Muscle of leg (tissue), 11 donors: ENCODE results near the gene AKAP13. TPM values are rescaled to one million over a fixed set of nuclear protein-coding genes. Genes with fewer than 3 reads are reported as not detected.

ENCODE experiments used
- DNase-seq: peaks from one replicate; pipeline ENCODE4 v3.0.0; 2013
- H3K27ac ChIP-seq: one replicate; pipeline ENCODE4 v1.5.1; 2013; ENCODE audit warnings: mild to moderate bottlenecking, low read length, control low read depth
- H3K27me3 ChIP-seq: one replicate; pipeline ENCODE4 v1.6.1; 2013; ENCODE audit warnings: low read length; ENCODE audit not compliant: control insufficient read depth, insufficient read depth
- H3K36me3 ChIP-seq: one replicate; pipeline ENCODE4 v1.6.1; 2013; ENCODE audit warnings: low read length; ENCODE audit not compliant: control insufficient read depth, insufficient read depth
- H3K4me1 ChIP-seq: one replicate; pipeline ENCODE4 v1.6.1; 2013; ENCODE audit warnings: low read length; ENCODE audit not compliant: control insufficient read depth, insufficient read depth
- H3K4me3 ChIP-seq: one replicate; pipeline ENCODE4 v1.5.1; 2013; ENCODE audit warnings: low read length, control low read depth
- H3K9me3 ChIP-seq: replicated peaks from 2 replicates; pipeline ENCODE4 v1.6.1; 2013; ENCODE audit warnings: low read depth, low read length; ENCODE audit not compliant: control insufficient read depth
- WGBS: methylation state at CpG from one replicate; pipeline ENCODE4 v1.1.5; 2013; ENCODE audit warnings: missing lambda C conversion rate; ENCODE audit not compliant: insufficient coverage; 5-methylcytosine and 5-hydroxymethylcytosine counted together
- polyA plus RNA-seq, 8 donors: library from polyadenylated mRNA; unstranded; fragments of 120-200 nt; gene quantifications; one replicate each; pipeline versions ENCODE4 v1.2.1 to v1.2.3, GENCODE V29; 2013; ENCODE audit warnings: inconsistent platforms in 1 of 8, low replicate concordance in 1 of 8; ENCODE audit not compliant: insufficient read length in 8 of 8, insufficient read depth in 1 of 8
- total RNA-seq: library from RNA; stranded (reverse); fragments of 120-200 nt; gene quantifications from one replicate; pipeline ENCODE4 v1.2.4, GENCODE V29; 2013

Gene AKAP13
- total and polyA plus RNA-seq, 9 donors = 65.2 to 90.9 (median 80.1) TPM

GRCh38 chr15:85716261-85716660 is 335.9 kb downstream of the AKAP13 start:
- no peaks in the 10 kb centered on the region for H3K4me1 ChIP-seq
- H3K27ac ChIP-seq = no peak overlapping the region

GRCh38 chr15:85717212-85717611 is 336.8 kb downstream of the AKAP13 start:
- no CpG with 5 or more reads among the region's 2 CpGs for WGBS
- no peak for DNase-seq
- no peaks in the 10 kb centered on the region for H3K4me1 ChIP-seq
- H3K4me3 ChIP-seq = no peak overlapping the region
- H3K9me3 ChIP-seq = no peaks in the 10 kb centered on the region
- H3K27me3 ChIP-seq = no peaks in the 10 kb centered on the region
- peaks cover 53% of the 10 kb centered on the region for H3K36me3 ChIP-seq
- no peak overlapping the region for H3K27ac ChIP-seq

More at GRCh38 chr15:85716261-85716660, 335.9 kb downstream of the AKAP13 start:
- DNase-seq = no peak
- peaks cover 53% of the 10 kb centered on the region for H3K36me3 ChIP-seq
- H3K4me3 ChIP-seq = no peak overlapping the region
- no CpG with 5 or more reads among the region's 3 CpGs for WGBS
- H3K9me3 ChIP-seq = no peaks in the 10 kb centered on the region
- H3K27me3 ChIP-seq = no peaks in the 10 kb centered on the region

- peaks cover 59% of the 10 kb centered on the region for H3K36me3 ChIP-seq
- H3K4me3 ChIP-seq = no peak overlapping the region
- H3K9me3 ChIP-seq = no peaks in the 10 kb centered on the region
- H3K27ac ChIP-seq = no peak overlapping the region
- DNase-seq = no peak
- no peaks in the 10 kb centered on the region for H3K27me3 ChIP-seq
- WGBS = 85% methylated on average over 9 of the region's 12 CpGs
- H3K4me1 ChIP-seq = no peaks in the 10 kb centered on the region
Measured at GRCh38 chr15:85718271-85718971, 338.0 kb downstream of the AKAP13 start.

- WGBS = 100% methylated on average over 3 of the region's 4 CpGs
- no peak overlapping the region for H3K4me3 ChIP-seq
- H3K27me3 ChIP-seq = no peaks in the 10 kb centered on the region
- DNase-seq = no peak
- peaks cover 58% of the 10 kb centered on the region for H3K36me3 ChIP-seq
- no peak overlapping the region for H3K27ac ChIP-seq
- H3K4me1 ChIP-seq = no peaks in the 10 kb centered on the region
- no peaks in the 10 kb centered on the region for H3K9me3 ChIP-seq
Measured at GRCh38 chr15:85718981-85719380, 338.6 kb downstream of the AKAP13 start.

DNA sequence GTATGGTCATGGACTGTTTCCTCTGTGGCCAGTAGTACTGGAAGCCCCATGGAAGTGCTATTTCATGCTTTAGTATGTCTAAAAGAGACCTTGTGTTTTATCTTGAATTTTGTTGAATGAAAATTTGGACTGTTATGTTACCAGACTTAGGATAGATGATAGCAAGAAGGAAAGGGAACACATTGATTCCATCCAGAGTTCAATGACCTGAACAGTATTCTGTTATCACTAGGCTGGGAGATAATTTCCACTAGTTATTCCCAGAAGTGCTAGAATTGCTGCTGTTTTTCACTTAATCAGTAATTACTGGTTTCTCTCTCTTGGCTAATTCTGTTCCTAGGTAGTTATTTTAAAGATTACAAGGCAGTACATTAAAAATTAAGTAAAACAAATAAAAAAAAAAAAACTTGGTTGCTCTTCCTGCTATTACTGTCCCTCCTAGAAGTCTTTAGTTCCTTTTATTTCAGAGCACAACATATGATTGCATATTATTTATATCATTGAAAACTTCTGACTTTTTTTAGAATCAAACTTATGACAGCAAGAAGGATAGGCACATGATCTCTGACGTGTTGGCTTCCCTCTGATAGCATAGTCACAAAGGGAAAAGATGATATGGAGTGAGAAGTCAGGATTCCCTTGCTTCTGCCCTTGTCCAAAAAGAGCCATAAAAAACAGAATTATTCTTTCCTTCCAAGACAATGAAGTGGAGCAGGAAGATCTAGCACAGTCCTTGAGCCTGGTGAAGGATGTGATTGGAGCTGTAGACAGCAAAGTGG is 342.2 kb downstream of the AKAP13 start:
- no peak overlapping the region for H3K4me3 ChIP-seq
- DNase-seq = no peak
- no peaks in the 10 kb centered on the region for H3K27me3 ChIP-seq
- H3K9me3 ChIP-seq = no peaks in the 10 kb centered on the region
- H3K27ac ChIP-seq = no peak overlapping the region
- no CpG with 5 or more reads among the region's 1 CpG for WGBS
- peaks cover 65% of the 10 kb centered on the region for H3K36me3 ChIP-seq
- H3K4me1 ChIP-seq = no peaks in the 10 kb centered on the region

GRCh38 chr15:85723960-85724945 is 343.9 kb downstream of the AKAP13 start:
- Histone ChIP-seq H3K36me3 (peaks cover 67% of the 10 kb centered on the region), H3K27me3 (no peaks in the 10 kb centered on the region), H3K27ac (no peak overlapping the region), H3K4me3 (no peak overlapping the region), H3K4me1 (no peaks in the 10 kb centered on the region), H3K9me3 (no peaks in the 10 kb centered on the region)
- 59% methylated on average over 7 of the region's 10 CpGs for WGBS
- no peak for DNase-seq

DNA sequence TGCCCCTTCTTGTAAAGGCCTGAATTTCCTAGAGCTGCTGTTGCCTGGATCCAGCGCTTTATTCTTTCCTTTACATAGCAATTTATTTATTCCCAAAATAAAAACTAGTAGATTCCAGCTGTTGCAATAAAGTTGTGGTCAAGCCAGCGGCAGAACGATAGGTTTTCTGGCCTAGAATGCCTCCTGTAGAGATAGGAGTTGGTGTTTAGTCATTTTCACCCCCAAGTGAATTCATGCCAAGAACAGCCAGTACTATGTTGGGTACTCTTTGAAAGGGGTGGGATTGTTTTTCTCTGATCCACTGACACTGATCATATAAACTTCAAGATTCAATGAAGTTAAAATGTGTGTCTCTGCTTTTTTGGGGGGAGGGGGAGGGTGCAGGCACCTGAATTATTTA is 344.6 kb downstream of the AKAP13 start:
- peaks cover 66% of the 10 kb centered on the region for H3K36me3 ChIP-seq
- H3K4me1 ChIP-seq = no peaks in the 10 kb centered on the region
- no CpG with 5 or more reads among the region's 3 CpGs for WGBS
- DNase-seq = no peak
- H3K27me3 ChIP-seq = no peaks in the 10 kb centered on the region
- H3K4me3 ChIP-seq = no peak overlapping the region
- H3K9me3 ChIP-seq = no peaks in the 10 kb centered on the region
- no peak overlapping the region for H3K27ac ChIP-seq

GRCh38 chr15:85725564-85725963 is 345.2 kb downstream of the AKAP13 start:
- peaks cover 69% of the 10 kb centered on the region for H3K36me3 ChIP-seq
- no peaks in the 10 kb centered on the region for H3K27me3 ChIP-seq
- no peaks in the 10 kb centered on the region for H3K4me1 ChIP-seq
- no peak for DNase-seq
- H3K4me3 ChIP-seq = no peak overlapping the region
- no peak overlapping the region for H3K27ac ChIP-seq
- WGBS = no CpG with 5 or more reads among the region's 4 CpGs
- H3K9me3 ChIP-seq = no peaks in the 10 kb centered on the region

DNA sequence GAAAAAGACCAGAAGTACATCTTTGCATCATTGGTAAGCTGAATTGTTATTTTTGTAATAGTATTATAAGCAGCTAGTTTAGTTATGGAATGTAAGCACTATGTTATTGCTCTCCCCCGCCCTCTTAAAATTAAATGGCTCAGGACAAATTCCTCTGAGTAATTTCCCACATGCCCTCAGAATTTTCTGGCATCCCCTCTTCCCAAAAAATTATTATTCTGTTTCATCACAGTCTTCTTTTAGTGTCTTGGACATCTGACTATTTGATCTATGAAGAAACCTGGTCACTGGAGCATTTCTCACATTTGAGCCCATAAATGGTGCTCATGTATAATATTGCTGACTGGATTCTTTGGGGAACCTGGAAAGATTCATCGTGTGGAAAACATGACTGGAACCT is 346.1 kb downstream of the AKAP13 start:
- WGBS = no CpG with 5 or more reads among the region's 2 CpGs
- H3K36me3 ChIP-seq = peaks cover 67% of the 10 kb centered on the region
- no peaks in the 10 kb centered on the region for H3K9me3 ChIP-seq
- no peaks in the 10 kb centered on the region for H3K4me1 ChIP-seq
- no peaks in the 10 kb centered on the region for H3K27me3 ChIP-seq
- H3K4me3 ChIP-seq = no peak overlapping the region
- DNase-seq = peak; percentile 53
- H3K27ac ChIP-seq = no peak overlapping the region

DNA sequence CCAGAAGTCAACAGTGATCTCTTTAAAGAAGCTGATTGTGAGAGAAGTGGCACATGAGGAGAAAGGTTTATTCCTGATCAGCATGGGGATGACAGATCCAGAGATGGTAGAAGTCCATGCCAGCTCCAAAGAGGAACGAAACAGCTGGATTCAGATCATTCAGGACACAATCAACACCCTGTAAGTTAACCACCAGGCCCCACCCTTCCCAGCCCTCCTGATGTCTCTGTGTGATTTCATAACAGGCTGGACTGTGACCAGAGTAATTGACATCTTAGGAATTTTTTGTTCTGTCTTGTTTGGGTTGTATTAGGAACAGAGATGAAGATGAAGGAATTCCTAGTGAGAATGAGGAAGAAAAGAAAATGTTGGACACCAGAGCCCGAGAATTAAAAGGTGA is 346.7 kb downstream of the AKAP13 start:
- Histone ChIP-seq H3K9me3 (no peaks in the 10 kb centered on the region), H3K27ac (no peak overlapping the region), H3K4me1 (no peaks in the 10 kb centered on the region), H3K4me3 (no peak overlapping the region), H3K36me3 (peaks cover 68% of the 10 kb centered on the region), H3K27me3 (no peaks in the 10 kb centered on the region)
- no peak for DNase-seq
- WGBS = 93% methylated on average over 1 of the region's 2 CpGs
